ENCODE measurements around the gene PLA2G6.

PLA2G6 gene

DNA sequence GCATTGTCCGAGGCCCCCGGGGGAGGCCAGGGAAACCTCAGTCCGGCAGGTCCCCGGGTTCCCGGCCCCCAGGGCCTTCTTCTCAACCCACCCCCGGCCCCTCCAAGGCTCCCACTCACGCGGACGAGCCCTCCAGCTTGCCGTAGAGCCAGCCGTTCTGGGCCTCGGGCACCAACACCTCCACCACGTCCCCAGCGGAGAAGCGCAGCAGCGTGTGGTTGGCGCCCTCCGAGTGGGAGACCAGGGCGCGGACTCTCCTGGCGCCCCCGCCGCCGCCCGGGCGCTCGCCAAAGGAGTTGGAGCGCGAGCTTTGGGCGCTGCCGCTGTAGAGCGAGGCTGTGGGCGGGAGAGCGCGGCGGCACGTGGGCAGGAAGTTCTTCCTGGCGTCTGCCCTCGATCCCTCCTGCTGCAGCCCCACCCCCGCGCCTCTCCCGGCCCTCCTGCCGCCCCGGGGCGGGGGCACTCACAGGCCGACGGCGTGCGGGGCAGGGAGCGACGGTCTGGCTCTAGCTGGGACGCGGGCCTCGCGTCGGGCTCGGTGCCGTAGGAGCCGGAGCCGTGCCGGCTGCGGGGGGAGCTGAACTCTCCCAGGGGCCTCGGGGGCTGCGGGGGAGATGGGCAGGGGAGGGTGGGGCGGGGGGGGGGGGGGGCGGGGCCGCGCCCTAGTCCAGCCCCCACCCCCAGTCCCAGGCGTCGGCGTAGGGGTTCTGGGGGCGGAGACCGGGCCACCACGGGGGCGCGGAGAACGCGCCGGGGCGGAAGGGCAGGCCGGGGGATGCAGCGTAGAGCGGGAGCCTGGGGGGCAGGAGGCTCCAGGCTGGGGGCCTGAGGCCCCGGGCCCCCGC lies 92.8 kb downstream of the PLA2G6 start:
- in situ Hi-C loops (cut with MboI; ENCODE audit: low sequenced_read_pairs, unreplicated experiment), result no loop called here
- DNase-seq (ENCODE audit: low spot score), result no peak
- no peak for TF ChIP-seq CTCF (IDR thresholded peaks at IDR 0.05; ENCODE audit: borderline replicate concordance, control extremely low read depth, extremely low read depth, insufficient read depth, missing control alignments)

- no peak for TF ChIP-seq CTCF (IDR thresholded peaks at IDR 0.05; ENCODE audit: borderline replicate concordance, control extremely low read depth, extremely low read depth, insufficient read depth, missing control alignments)
- in situ Hi-C loops (cut with MboI; ENCODE audit: low sequenced_read_pairs, unreplicated experiment), result no loop called here
- DNase-seq (ENCODE audit: low spot score), result no peak
Observed at GRCh38 chr22:38087855-38088254, 93.8 kb downstream of the PLA2G6 start.

GRCh38 chr22:38086942-38087341 lies 94.7 kb downstream of the PLA2G6 start:
- in situ Hi-C loops (cut with MboI; ENCODE audit: low sequenced_read_pairs, unreplicated experiment), result no loop called here
- DNase-seq (ENCODE audit: low spot score), result no peak
- TF ChIP-seq CTCF (IDR thresholded peaks at IDR 0.05; ENCODE audit: borderline replicate concordance, control extremely low read depth, extremely low read depth, insufficient read depth, missing control alignments), result no peak

- in situ Hi-C loops (cut with MboI; ENCODE audit: low sequenced_read_pairs, unreplicated experiment), result no loop called here
- no peak for DNase-seq (ENCODE audit: low spot score)
- no peak for TF ChIP-seq CTCF (IDR thresholded peaks at IDR 0.05; ENCODE audit: borderline replicate concordance, control extremely low read depth, extremely low read depth, insufficient read depth, missing control alignments)
Observed at GRCh38 chr22:38086001-38086845, 95.4 kb downstream of the PLA2G6 start.

DNA sequence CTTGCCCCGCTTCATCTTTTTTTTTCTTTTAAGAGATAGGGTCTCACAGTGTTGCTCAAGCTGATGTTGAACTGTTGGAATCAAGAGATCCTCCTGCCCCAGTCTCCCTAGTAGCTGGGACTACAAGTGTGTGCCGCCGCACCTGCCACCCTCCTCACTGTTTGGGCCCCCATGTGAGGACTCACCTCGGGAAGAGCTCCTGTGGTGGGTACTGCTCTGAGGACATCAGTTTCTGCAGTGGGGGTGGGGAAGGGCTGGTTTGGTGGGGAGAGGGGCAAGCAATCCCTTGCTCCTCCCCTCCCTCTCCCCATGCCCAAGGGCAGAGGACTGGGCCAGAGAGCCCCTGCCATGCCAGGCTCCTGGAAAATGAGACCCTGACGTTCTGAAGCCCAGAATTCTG lies 96.1 kb downstream of the PLA2G6 start:
- TF ChIP-seq CTCF (IDR thresholded peaks at IDR 0.05; ENCODE audit: borderline replicate concordance, control extremely low read depth, extremely low read depth, insufficient read depth, missing control alignments), result no peak
- in situ Hi-C loops (cut with MboI; ENCODE audit: low sequenced_read_pairs, unreplicated experiment), result no loop called here
- no peak for DNase-seq (ENCODE audit: low spot score)

DNA sequence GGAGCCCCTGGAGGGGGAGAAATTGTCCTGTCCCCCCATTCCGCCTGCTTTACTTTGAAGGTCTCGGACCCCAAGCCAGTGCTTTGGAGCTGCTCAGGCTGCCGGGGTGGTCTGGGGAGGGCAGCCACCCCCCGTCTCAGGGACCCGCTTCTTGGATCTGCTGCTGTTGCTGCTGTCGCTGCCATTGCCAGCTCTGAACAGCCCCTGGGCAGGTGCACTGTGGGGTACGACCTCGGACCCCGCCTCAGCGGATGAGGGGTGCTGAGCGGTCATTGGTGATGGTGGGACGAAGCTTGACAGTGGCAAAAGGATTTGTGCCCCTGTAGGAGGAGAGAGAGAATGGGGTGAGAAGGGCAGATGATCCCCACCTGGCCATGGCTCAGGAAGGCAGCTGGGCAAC lies 96.6 kb downstream of the PLA2G6 start:
- DNase-seq (ENCODE audit: low spot score), result no peak
- TF ChIP-seq CTCF (IDR thresholded peaks at IDR 0.05; ENCODE audit: borderline replicate concordance, control extremely low read depth, extremely low read depth, insufficient read depth, missing control alignments), result no peak
- in situ Hi-C loops (cut with MboI; ENCODE audit: low sequenced_read_pairs, unreplicated experiment), result no loop called here
